Right ventricle myocardium inferior (tissue), 1 donor: ENCODE measurements around the gene ANKS1A. TPM values are rescaled to one million over a fixed set of nuclear protein-coding genes. Genes with fewer than 3 reads are reported as not detected.
A peak's percentile ranks its signal among the peaks of the same experiment; 100 is the strongest.

Experiments
- ATAC-seq: fragments of 200-7000 bp; cut with Tn5 transposase; one replicate; pipeline ENCODE4 v1.9.1; 2020; ENCODE audit warnings: mild to moderate bottlenecking, moderate library complexity
- DNase-seq: peaks from one replicate; pipeline ENCODE4 v3.0.0; 2021; ENCODE audit errors: missing footprints
- intact Hi-C: fragments of 100-400 bp; cut with DNase I; formaldehyde crosslinking; loops from one replicate; pipeline ENCODE4 v1.11.0; 2022
- total RNA-seq: library from RNA; stranded (reverse); fragmentation: NEBNext Ultra II Directional; extraction: Animal tissue kit (Norgen Biotek cat#: 25700); gene quantifications from one replicate; pipeline ENCODE4 v1.2.1, GENCODE V29; 2021
- donor health status: DM: no; HTN: yes; CAD: no; lungs with severe emphysema.

The ANKS1A gene
- total RNA-seq, 1 donor from 2014 or later = 26.8 TPM

- intact Hi-C loops = no loop called here
- no peak for DNase-seq
- ATAC-seq = peak; percentile 30
These were observed 152.2 kb downstream of the ANKS1A start for GRCh38 chr6:35041086-35041861.

GRCh38 chr6:35042031-35042815, 153.2 kb downstream of the ANKS1A start:
- ATAC-seq (no peak), DNase-seq (no peak)
- intact Hi-C loops = no loop called here

- no peak for ATAC-seq
- intact Hi-C loops = loop anchor here (2.0 kb wide), 1 partner anchor 27 kb away; no protein-coding TSS in a partner anchor
- DNase-seq = no peak
These were observed 154.5 kb downstream of the ANKS1A start for GRCh38 chr6:35043381-35044130.

- intact Hi-C loops = loop anchor here (2.0 kb wide), 1 partner anchor 27 kb away; no protein-coding TSS in a partner anchor
- peak; percentile 27 for ATAC-seq
- no peak for DNase-seq
These were observed 155.2 kb downstream of the ANKS1A start for GRCh38 chr6:35044145-35044745.

GRCh38 chr6:35044761-35045421, 155.8 kb downstream of the ANKS1A start:
- no peak for DNase-seq
- no peak for ATAC-seq

GRCh38 chr6:35046103-35046502, 157.0 kb downstream of the ANKS1A start:
- ATAC-seq (no peak), DNase-seq (no peak)
- intact Hi-C loops = no loop called here

More at GRCh38 chr6:35044761-35045421, 155.8 kb downstream of the ANKS1A start:
- intact Hi-C loops = loop anchor here (2.0 kb wide), 1 partner anchor 28 kb away; no protein-coding TSS in a partner anchor

GRCh38 chr6:35046862-35047261, 157.8 kb downstream of the ANKS1A start:
- ATAC-seq (peak; percentile 34), DNase-seq (no peak)
- intact Hi-C loops = no loop called here

- DNase-seq = no peak
- peak; percentile 73 for ATAC-seq
- intact Hi-C loops = no loop called here
These were observed 158.4 kb downstream of the ANKS1A start for GRCh38 chr6:35047265-35048011.

- intact Hi-C loops = no loop called here
These were observed 159.1 kb downstream of the ANKS1A start for GRCh38 chr6:35048031-35048613.

GRCh38 chr6:35048631-35049083, 159.6 kb downstream of the ANKS1A start:
- peak; percentile 32 for ATAC-seq
- DNase-seq = peak; percentile 54
- intact Hi-C loops = no loop called here

More at GRCh38 chr6:35048031-35048613, 159.1 kb downstream of the ANKS1A start:
- DNase-seq (no peak), ATAC-seq (no peak)

- intact Hi-C loops = no loop called here
- DNase-seq (peak; percentile 25), ATAC-seq (no peak)
These were observed 160.2 kb downstream of the ANKS1A start for GRCh38 chr6:35049156-35049735.

GRCh38 chr6:35049900-35050756, 161.1 kb downstream of the ANKS1A start:
- peak; percentile 80 for DNase-seq
- intact Hi-C loops = no loop called here
- ATAC-seq = peak; percentile 35

- intact Hi-C loops = no loop called here
- DNase-seq (peak; percentile 18), ATAC-seq (no peak)
These were observed 161.8 kb downstream of the ANKS1A start for GRCh38 chr6:35050757-35051330.

- intact Hi-C loops = no loop called here
- DNase-seq (no peak), ATAC-seq (no peak)
These were observed 162.3 kb downstream of the ANKS1A start for GRCh38 chr6:35051396-35051795.

GRCh38 chr6:35051997-35052583, 163.0 kb downstream of the ANKS1A start:
- ATAC-seq (no peak), DNase-seq (no peak)
- intact Hi-C loops = no loop called here
